EH (cell line): Measurements from ENCODE around the gene THSD4.

Experiments
- DNase-seq: peaks from one replicate; pipeline ENCODE4 v3.0.0-alpha.2; 2015; ENCODE audit warnings: low read depth

Gene THSD4

GRCh38 chr15:71688509-71689094, 573.3 kb downstream of the THSD4 start:
- no peak for DNase-seq

GRCh38 chr15:71691081-71691457, 575.8 kb downstream of the THSD4 start:
- no peak for DNase-seq

GRCh38 chr15:71691458-71692417, 576.5 kb downstream of the THSD4 start:
- DNase-seq: peak; percentile 84

- no peak for DNase-seq
These were observed 582.0 kb downstream of the THSD4 start for GRCh38 chr15:71697236-71697635.

GRCh38 chr15:71698030-71698429, 582.8 kb downstream of the THSD4 start:
- DNase-seq: no peak

GRCh38 chr15:71698742-71699141, 583.5 kb downstream of the THSD4 start:
- DNase-seq: no peak

- DNase-seq: no peak
These were observed 584.7 kb downstream of the THSD4 start for GRCh38 chr15:71699977-71700376.

- no peak for DNase-seq
These were observed 586.5 kb downstream of the THSD4 start for GRCh38 chr15:71701808-71702207.

- DNase-seq: no peak
These were observed 587.2 kb downstream of the THSD4 start for GRCh38 chr15:71702496-71702895.

- DNase-seq: peak; percentile 81
These were observed 589.9 kb downstream of the THSD4 start for GRCh38 chr15:71705151-71705550.

- DNase-seq: no peak
These were observed 591.4 kb downstream of the THSD4 start for GRCh38 chr15:71706461-71707229.

GRCh38 chr15:71707230-71708050, 592.2 kb downstream of the THSD4 start:
- peak; percentile 89 for DNase-seq

GRCh38 chr15:71708051-71708429, 592.8 kb downstream of the THSD4 start:
- DNase-seq: no peak

GRCh38 chr15:71708741-71709140, 593.5 kb downstream of the THSD4 start:
- DNase-seq: peak; percentile 24

- peak; percentile 55 for DNase-seq
These were observed 594.6 kb downstream of the THSD4 start for GRCh38 chr15:71709808-71710418.

GRCh38 chr15:71712182-71712581, 596.9 kb downstream of the THSD4 start:
- peak; percentile 5 for DNase-seq

GRCh38 chr15:71713191-71713809, 598.0 kb downstream of the THSD4 start:
- DNase-seq: no peak

- no peak for DNase-seq
These were observed 600.6 kb downstream of the THSD4 start for GRCh38 chr15:71715914-71716313.

- DNase-seq: peak; percentile 60
These were observed 601.7 kb downstream of the THSD4 start for GRCh38 chr15:71716990-71717389.

GRCh38 chr15:71718116-71718910, 603.0 kb downstream of the THSD4 start:
- DNase-seq: no peak
